Thyroid gland (tissue), 4 donors: ENCODE results near the gene PIK3R6. TPM values are rescaled to one million over a fixed set of nuclear protein-coding genes. Genes with fewer than 3 reads are reported as not detected.

ENCODE experiments used
- DNase-seq, 2 donors: peaks; one replicate each; pipeline ENCODE4 v3.0.0-alpha.2; 2019
- H3K27ac ChIP-seq, 3 donors: fragments of 200-600 bp; sonication (generic); 1 replicate in 2 of 3; 2 replicates in 1 of 3; pipeline ENCODE4 v1.5.1; 2016 to 2019; ENCODE audit warnings: mild to moderate bottlenecking in 1 of 3, moderate library complexity in 1 of 3
- H3K27me3 ChIP-seq: fragments of 200-600 bp; sonication (generic); one replicate; pipeline ENCODE4 v1.5.1; 2019
- H3K36me3 ChIP-seq, 2 donors: fragments of 200-600 bp; sonication (generic); one replicate each; pipeline ENCODE4 v1.5.1; 2016 to 2019
- H3K4me1 ChIP-seq, 2 donors: fragments of 200-600 bp; sonication (generic); one replicate each; pipeline ENCODE4 v1.5.1; 2017 to 2019
- H3K4me3 ChIP-seq, 3 donors: fragments of 200-600 bp; sonication (generic); replicated peaks in 1 of 3; 1 replicate in 2 of 3; 2 replicates in 1 of 3; pipeline ENCODE4 v1.5.1; 2016; ENCODE audit warnings: mild to moderate bottlenecking in 1 of 3
- H3K9me3 ChIP-seq: fragments of 200-600 bp; sonication (generic); one replicate; pipeline ENCODE4 v1.5.1; 2017
- CTCF ChIP-seq, 6 experiments: fragments of 200-600 bp in 3 of 6; fragments of 450-650 bp in 3 of 6; sonication (generic) in 3 of 6; IDR thresholded peaks; one replicate each; pipeline ENCODE4 v1.5.1; 2016 to 2019; ENCODE audit warnings: antibody characterized with exemption in 6 of 6, mild to moderate bottlenecking in 2 of 6, inconsistent platforms in 1 of 6, moderate library complexity in 1 of 6
- POLR2A ChIP-seq, 2 donors: fragments of 450-650 bp; IDR thresholded peaks; one replicate each; pipeline ENCODE4 v1.6.1; 2017; ENCODE audit warnings: antibody characterized with exemption in 2 of 2, mild to moderate bottlenecking in 2 of 2, moderate library complexity in 1 of 2
- WGBS, 2 donors: methylation state at CpG; one replicate each; pipeline ENCODE4 v1.1.5; 2017; 5-methylcytosine and 5-hydroxymethylcytosine counted together
- intact Hi-C: fragments of 100-400 bp; cut with DNase I; formaldehyde crosslinking; loops from one replicate; pipeline ENCODE4 v1.15.1; 2023
- total RNA-seq, 4 donors: library from RNA; depleted of rRNA; stranded (reverse); fragments of >200 nt; gene quantifications; one replicate each; pipeline ENCODE4 v1.2.3, GENCODE V29; 2016

PIK3R6 gene
- total RNA-seq, 4 donors from 2014 or later: 0.22 TPM; not detected in 3

- intact Hi-C loops: loop anchor here (5.0 kb wide), 1 partner anchor 143 kb away; no protein-coding TSS in a partner anchor
Measured at GRCh38 chr17:8894673-8895578, 27.5 kb upstream of the PIK3R6 start.

GRCh38 chr17:8894202-8894671 lies 26.8 kb upstream of the PIK3R6 start:
- TF ChIP-seq CTCF (IDR thresholded peaks at IDR 0.05) (no peak), POLR2A (IDR thresholded peaks at IDR 0.05) (no peak)
- H3K36me3 ChIP-seq: no peaks in the 10 kb centered on the region
- H3K27ac ChIP-seq: no peak overlapping the region
- no peaks in the 10 kb centered on the region for H3K27me3 ChIP-seq
- intact Hi-C loops: loop anchor here (5.0 kb wide), 1 partner anchor 142 kb away; no protein-coding TSS in a partner anchor
- no peaks in the 10 kb centered on the region for H3K4me1 ChIP-seq
- H3K4me3 ChIP-seq: no peak overlapping the region
- no peaks in the 10 kb centered on the region for H3K9me3 ChIP-seq
- 53 to 62% methylated on average over 16 to 17 of the region's 17 CpGs for WGBS, 2 donors
- DNase-seq: no peak

More at GRCh38 chr17:8894673-8895578, 27.5 kb upstream of the PIK3R6 start:
- Histone ChIP-seq H3K9me3 (no peaks in the 10 kb centered on the region), H3K4me3 (no peak overlapping the region), H3K4me1 (no peaks in the 10 kb centered on the region), H3K27me3 (no peaks in the 10 kb centered on the region), H3K27ac (no peak overlapping the region), H3K36me3 (no peaks in the 10 kb centered on the region)
- DNase-seq: peak; percentile 64 to 66
- whole genome bisulfite sequencing, 2 donors: 36% methylated on average over 24 of the region's 24 CpGs
- TF ChIP-seq CTCF (IDR thresholded peaks at IDR 0.05) (peak; percentile 55 to 83 (median 68)), POLR2A (IDR thresholded peaks at IDR 0.05) (no peak)

GRCh38 chr17:8893621-8894201 lies 26.2 kb upstream of the PIK3R6 start:
- Histone ChIP-seq H3K36me3 (no peaks in the 10 kb centered on the region), H3K9me3 (no peaks in the 10 kb centered on the region), H3K27ac (no peak overlapping the region), H3K4me1 (no peaks in the 10 kb centered on the region), H3K27me3 (no peaks in the 10 kb centered on the region), H3K4me3 (no peak overlapping the region)
- TF ChIP-seq POLR2A (IDR thresholded peaks at IDR 0.05): no peak
- TF ChIP-seq CTCF (IDR thresholded peaks at IDR 0.05): no peak
- no peak for DNase-seq
- 86% methylated on average over 15 of the region's 15 CpGs for WGBS, 2 donors
- intact Hi-C loops: loop anchor here (5.0 kb wide), 1 partner anchor 141 kb away; no protein-coding TSS in a partner anchor

- Histone ChIP-seq H3K4me3 (no peak overlapping the region), H3K27ac (no peak overlapping the region), H3K36me3 (no peaks in the 10 kb centered on the region), H3K27me3 (no peaks in the 10 kb centered on the region), H3K9me3 (no peaks in the 10 kb centered on the region), H3K4me1 (no peaks in the 10 kb centered on the region)
- WGBS, 2 donors: 87 to 92% methylated on average over 3 of the region's 3 CpGs
- intact Hi-C loops: loop anchor here (5.0 kb wide), 1 partner anchor 141 kb away; no protein-coding TSS in a partner anchor
- no peak for DNase-seq
- TF ChIP-seq CTCF (IDR thresholded peaks at IDR 0.05) (no peak), POLR2A (IDR thresholded peaks at IDR 0.05) (no peak)
Measured at GRCh38 chr17:8893059-8893458, 25.6 kb upstream of the PIK3R6 start.
